Right kidney (tissue), 9 donors: Measurements from ENCODE around the gene TRIM2.
"Not testable (repeated sequence)": the region's sequence is repeated elsewhere in the genome, so short reads cannot be mapped to it uniquely, and the experiment has no call there.

Experiments used
- DNase-seq: peaks from one replicate; pipeline ENCODE4 v3.0.0-alpha.2; 2016
- long read RNA-seq, 8 donors: transcript quantifications; one replicate each; lab custom pipeline, GENCODE V29; 2026

TRIM2 gene
- long read RNA-seq, donor 1, full-length matches to known transcripts: 2 of 2 reads
- long read RNA-seq, donor 1, partial matches to known transcripts: 0 of 2 reads
- long read RNA-seq, donor 1, other reads (novel, unspliced or antisense): 0 of 2 reads
- long read RNA-seq, donor 2, full-length matches to known transcripts: 2 of 48 reads
- long read RNA-seq, donor 2, partial matches to known transcripts: 46 of 48 reads
- long read RNA-seq, donor 2, other reads (novel, unspliced or antisense): 0 of 48 reads
- long read RNA-seq, donor 3, partial matches to known transcripts: 13 of 13 reads
- long read RNA-seq, donor 3, other reads (novel, unspliced or antisense): 0 of 13 reads
- long read RNA-seq, donor 4, full-length matches to known transcripts: 1 of 22 reads
- long read RNA-seq, donor 4, partial matches to known transcripts: 21 of 22 reads
- long read RNA-seq, donor 4, other reads (novel, unspliced or antisense): 0 of 22 reads
- long read RNA-seq, donor 5, full-length matches to known transcripts: 5 of 102 reads
- long read RNA-seq, donor 5, partial matches to known transcripts: 97 of 102 reads
- long read RNA-seq, donor 5, other reads (novel, unspliced or antisense): 0 of 102 reads
- long read RNA-seq, donor 6, full-length matches to known transcripts: 2 of 76 reads
- long read RNA-seq, donor 6, partial matches to known transcripts: 74 of 76 reads
- long read RNA-seq, donor 6, other reads (novel, unspliced or antisense): 0 of 76 reads
- long read RNA-seq, donor 7, partial matches to known transcripts: 44 of 46 reads
- long read RNA-seq, donor 7, other reads (novel, unspliced or antisense): 0 of 46 reads
- long read RNA-seq, donor 8, full-length matches to known transcripts: 3 of 18 reads
- long read RNA-seq, donor 8, partial matches to known transcripts: 15 of 18 reads
- long read RNA-seq, donor 8, other reads (novel, unspliced or antisense): 0 of 18 reads

DNA sequence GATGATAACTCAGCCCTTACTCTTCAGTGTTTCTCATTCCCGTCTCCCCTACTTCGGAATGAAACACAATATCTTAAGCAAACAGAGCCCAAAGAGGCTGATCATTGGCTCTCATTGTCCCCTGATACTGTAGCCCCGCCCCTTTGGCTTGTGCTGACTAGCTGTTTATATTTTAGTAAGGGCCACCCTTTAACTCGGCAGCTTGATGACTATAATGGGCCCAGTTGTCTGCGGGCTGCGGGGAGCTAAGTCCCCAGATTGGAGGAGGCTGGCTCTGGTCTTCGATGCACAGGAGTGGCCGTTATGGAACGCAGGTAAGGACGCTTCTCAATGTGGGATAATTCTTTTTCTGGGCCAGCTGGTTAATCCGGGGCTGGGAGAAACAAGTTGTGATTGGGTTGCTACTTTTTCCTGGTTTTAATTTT is at the start of gene TRIM2:
TSS of gene TRIM2 (plus strand) at position 197 of the 425 bp plus-strand sequence. CDS start at position 285, 88 bp downstream.
- DNase-seq: peak; percentile 66

DNA sequence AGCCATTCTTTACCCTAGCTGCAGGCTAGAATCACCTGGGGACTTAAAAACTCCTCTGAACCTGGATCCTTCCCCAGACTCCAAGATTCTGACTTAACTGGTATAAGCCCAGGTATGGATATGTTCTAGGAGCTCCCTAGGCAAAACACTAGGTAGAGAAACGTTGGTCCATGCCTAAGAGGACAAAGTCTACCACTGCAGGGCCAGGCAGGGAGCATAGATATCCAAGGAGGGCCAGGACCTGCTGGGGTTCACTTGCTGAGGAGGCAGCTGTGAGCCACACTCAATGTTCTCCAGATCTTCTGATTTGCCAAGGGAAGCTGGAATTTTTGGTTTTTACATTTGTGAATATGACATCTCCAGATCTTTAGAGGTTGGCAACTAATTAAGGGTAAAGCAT is 48.6 kb upstream of the TRIM2 start:
- DNase-seq: no peak

DNA sequence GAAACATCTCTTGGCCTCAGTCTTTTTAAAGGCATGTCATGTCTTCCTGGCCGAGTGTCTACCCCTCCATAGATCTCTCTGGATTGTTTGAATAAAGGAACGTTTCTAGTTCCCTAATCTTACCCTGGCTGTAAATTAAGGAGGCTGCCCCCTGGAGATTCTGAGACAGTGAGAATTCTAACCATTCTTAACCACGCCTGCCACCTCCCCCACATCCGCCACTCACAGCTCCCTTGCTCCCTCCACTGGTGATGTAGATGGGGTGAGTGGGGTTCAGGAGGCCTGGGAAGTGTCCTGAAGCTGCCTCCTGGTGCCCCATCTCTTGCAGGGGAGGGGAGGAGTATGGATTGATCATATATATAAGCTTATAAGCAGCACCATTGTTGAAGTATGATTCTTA is 48.0 kb upstream of the TRIM2 start:
- no peak for DNase-seq

DNA sequence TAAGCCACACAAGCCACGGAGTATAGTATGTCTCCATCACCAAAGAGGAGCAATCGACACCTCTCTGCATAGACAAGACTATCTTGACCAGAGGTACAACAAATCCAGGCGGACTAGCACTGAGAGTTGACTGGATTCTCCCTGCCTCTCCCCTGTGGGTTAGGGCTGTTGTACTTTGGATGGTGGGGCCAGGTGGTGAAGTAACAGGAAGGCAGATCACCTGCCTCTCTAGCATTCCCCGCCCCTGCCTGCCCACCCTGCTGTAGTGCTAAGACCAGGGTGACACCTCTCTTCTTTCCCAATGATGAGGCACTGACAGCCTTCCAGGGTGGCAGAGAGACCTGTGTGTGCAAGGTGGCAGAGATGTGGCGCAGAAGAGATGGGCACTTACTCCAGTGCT is 47.5 kb upstream of the TRIM2 start:
- no peak for DNase-seq

DNA sequence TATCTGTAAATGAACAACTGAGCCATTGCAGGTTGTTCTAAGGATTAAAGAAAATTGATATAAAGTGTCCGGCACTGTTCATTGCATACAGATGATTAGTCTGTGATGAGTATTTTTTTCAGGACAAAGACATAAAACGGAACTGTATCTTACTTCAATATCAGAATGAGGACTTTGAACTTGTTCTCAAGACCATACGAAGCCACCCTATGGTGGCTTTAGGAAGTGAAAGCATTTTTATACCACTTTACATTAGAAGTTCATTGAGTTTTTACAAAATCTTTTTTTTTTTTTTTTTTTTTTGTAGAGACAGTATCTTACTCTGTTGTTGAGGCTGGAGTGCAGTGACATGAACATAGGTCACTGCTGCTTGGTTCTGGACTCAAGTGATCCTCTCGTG is 45.2 kb upstream of the TRIM2 start:
- DNase-seq: no peak

DNA sequence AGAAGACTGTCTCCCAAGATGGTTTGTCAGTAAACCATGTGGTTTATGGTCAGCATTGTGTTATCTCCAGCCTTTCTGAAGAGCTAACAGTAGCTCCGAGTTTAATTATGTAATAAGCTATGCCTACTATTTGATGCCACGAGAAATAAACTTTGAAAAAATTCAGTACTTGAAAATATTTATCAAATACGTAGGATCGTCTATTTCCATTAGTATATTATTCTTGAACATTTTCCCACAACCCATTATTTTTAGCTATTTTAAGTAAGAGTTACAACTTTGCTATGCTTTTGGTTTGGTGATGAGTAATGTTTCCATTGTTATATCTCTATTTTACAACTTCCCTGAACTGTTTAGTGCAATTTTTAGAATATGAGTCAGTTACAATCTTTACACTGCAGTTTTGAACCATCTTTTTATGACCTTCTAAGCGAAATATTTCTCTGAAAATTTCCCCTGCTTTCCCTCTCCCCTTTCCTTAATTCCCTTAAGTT is 44.5 kb upstream of the TRIM2 start:
- DNase-seq: no peak

DNA sequence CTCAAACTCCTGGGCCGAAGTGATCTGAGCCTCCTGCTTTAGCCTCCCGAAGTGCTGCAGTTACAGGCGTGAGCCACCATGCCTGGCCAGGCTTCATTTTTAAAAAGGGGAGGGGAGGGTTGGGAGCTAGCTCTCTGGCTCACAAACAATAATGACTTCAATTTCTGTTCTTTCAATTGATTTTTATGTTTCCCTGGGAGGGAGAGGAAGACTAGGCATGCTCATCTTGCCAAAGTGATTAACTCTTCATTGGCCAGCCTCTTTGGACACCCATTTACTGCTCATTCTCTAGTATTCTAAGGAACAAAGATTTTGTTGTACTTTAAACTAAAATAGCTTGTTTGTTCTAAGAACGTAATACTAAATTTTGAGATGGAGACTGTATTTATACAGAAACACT is 43.4 kb upstream of the TRIM2 start:
- no peak for DNase-seq

DNA sequence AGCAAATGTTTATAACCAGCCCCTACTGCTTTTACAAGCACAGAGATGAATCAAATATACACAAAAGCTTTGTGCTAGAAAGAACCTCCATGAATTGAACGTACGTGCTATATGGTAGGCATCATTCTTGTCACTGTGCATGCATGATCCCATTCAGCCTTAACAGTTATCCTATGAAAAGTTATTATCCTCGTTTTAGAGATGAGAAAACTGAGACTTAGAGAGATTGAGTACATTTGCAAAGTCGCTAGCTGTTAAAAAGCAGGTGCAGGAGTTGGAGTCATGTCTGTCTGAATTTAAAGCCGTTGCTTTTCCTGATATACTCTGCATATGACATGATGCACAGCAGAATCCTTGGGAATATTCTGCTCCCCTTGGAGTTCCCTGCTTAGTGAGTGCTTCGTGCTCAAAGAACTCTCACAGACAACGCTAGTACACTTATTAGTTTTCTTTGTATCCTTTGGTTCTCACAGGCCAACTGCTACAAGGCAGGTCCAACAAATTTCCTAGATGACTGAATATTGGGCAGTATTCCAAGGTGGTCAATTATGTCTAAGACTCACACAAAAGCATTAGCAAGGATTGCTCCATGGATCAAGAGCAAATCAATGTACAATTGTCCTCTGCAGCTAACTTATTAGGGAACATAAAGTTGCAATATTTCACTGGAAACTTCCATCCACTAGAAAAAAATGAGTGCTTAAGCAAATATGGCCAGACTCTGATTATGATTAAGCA is 42.8 kb upstream of the TRIM2 start:
- no peak for DNase-seq

DNA sequence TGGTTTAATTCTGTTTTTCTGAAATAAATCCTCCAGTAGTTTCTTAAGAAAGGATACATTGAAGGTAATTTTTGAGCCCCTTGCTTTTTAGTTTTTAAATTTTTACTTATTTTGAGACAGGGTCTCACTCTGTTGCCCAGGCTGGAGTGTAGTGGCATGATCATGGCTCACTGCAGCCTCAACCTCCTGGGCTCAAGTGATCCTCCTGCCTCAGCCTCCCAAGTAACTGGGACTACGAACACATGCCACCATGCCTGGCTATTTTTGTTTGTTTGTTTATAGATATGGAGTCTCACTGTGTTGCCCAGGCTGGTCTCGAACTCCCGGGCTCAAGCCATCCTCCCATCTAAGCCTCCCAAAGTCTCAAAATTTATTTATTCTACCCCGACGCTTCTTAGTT is 39.0 kb upstream of the TRIM2 start:
- not testable (repeated sequence) for DNase-seq

DNA sequence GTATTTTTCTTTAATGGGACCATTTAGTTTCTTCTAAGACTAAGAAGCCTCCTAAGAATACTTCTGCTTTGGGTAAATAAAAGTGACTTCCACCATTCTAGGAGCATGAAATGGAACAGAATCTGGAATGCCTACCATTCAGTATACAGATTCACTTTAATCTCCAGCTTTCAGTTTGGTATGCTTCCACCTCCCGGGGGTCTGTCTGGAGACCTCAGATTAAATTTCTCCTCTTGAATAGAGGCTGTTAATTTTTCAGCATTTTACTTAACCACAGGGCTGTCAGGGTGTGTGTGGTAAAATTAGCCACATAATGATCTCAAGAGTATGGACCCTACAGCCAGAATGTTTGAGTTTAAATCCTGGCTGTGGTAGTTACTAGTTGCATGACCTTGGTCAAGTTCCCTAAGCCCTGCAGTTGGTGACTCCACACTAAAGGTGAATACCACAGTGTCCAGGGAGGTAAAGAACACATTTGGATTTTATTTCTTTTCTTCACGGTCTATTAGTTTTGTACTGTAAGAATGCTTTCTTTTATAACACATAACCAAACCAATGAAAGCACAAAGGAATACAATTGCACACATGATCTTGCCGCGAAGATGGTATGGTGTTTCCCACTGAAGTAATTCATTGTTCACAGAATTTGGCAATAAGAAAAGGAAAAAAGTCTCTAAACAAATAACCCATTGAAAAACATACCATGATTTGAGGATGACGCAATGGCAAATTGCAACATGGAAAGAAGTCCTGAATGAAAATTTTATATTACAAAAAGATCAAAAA is 37.3 kb upstream of the TRIM2 start:
- DNase-seq: no peak

DNA sequence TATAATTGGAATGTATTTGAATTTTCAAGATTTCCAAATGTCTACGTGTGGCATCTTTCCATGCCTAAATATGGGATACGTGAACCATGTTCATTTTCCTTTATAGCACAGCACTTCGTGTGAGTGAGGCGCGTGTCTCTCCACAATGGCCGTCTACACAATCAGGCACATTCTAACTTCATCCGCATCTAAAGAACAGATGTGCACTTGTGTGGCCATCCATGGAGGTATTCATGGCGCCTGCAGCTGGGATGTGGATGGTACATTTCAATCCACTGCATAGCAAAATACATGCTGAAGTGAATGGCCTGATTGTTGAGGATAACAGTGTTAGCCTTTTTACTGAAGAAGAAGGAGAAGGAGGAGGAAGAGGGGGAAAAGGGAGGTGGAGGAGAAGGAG is 34.5 kb upstream of the TRIM2 start:
- DNase-seq: no peak

DNA sequence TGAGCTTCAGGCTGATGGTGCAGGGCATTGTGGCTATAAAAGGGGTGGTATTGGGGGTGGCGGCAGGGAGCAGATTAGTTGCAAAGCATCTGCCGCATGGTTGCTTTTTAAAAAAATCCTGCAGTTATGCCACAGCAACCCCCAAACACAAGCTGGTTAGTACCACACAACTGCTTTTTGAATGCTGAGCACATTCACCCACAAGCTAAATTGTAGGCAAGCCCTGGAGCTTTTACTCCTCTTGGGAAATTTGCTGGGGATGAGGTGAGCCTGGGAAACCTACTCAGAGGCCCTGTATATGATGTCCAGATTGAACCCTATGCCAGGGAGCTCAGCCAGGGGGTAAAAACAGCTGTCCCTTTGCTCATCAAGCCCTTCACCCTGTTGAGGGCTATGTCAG is 33.8 kb upstream of the TRIM2 start:
- no peak for DNase-seq

DNA sequence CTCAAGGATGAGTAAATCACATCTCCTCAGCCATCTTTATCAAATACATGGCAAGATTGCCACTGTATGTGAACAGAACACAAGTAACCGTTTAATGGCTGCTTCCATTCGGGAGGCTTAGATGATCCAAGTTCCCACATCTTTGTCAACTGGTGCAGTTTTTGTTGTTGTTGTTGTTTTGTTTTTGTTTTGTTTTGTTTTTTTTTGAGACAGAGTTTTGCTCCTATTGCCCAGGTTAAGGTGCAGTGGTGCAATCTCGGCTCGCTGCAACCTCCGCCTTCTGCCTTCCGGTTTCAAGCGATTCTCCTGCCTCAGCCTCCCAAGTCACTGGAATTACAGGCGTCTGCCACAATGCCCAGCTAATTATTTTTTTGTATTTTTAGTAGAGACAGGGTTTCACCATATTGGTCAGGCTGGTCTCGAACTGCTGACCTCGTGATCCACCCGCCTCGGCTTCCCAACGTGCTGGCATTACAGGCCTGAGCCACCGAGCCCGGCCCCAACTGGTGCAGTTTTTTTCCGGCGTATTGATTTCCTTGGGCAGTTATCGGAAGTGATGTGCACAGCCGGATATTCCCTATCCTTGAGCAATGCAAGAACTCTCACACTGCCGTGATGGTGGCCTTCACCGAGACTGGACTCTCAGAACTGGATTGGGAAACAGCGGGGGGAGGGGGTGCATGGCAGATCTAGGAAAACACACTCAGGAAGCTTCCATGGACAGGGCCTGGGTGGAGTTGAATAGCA is 29.2 kb upstream of the TRIM2 start:
- DNase-seq: no peak

DNA sequence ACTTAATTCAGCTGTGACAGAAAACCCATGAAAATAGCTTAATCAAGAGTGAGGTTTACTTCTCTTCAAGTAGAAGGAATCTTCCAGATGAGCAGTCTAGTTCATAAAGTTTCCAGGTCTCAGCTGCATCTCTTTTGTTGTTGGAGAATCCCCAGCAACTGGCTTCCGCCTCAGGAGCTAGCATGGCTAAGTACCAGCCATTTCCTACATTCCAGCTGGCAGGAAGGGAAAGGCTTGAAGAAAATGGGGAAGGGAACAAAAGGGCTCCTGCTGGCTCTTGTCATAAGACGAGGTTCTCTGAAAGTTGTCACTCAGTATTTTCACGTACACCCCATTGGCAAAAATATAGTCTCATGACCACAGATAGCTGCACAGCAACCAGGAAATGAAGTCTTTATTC is 27.3 kb upstream of the TRIM2 start:
- no peak for DNase-seq

DNA sequence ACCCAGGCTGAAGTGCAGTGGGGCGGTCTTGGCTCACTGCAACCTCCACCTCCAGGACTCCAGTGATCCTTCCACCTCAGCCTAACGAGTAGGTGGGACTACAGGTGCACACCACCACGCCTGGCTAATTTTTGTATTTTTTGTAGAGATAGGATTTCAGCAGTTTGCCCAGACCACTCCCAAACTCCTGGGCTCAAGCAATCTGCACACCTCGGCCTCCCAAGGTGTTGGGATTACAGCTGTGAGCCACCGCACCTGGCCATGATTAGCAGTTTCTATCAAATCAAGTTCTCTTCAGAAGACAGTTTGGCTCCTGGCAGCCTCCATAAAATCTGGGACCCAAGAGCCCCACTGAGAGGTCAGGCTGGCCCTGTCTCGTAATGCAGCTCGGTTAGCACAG is 26.4 kb upstream of the TRIM2 start:
- DNase-seq: no peak

DNA sequence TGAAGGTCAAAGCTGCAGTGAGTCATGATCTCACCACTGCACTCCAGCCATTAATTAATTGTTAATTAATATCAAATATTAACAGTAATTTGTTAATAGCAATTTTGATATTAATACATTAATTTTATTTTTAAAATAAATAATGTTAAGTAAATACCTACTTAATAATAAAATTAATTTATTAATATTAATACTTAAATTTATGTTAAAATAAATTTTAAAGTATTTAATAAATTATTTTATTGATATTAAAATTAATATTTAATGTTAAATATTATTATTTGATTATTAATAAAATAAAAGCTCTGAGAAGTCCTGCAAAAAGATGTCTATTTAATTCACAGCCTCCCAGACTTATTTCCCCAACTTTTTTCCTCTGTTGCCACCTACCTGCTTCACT is 25.1 kb upstream of the TRIM2 start:
- DNase-seq: no peak

DNA sequence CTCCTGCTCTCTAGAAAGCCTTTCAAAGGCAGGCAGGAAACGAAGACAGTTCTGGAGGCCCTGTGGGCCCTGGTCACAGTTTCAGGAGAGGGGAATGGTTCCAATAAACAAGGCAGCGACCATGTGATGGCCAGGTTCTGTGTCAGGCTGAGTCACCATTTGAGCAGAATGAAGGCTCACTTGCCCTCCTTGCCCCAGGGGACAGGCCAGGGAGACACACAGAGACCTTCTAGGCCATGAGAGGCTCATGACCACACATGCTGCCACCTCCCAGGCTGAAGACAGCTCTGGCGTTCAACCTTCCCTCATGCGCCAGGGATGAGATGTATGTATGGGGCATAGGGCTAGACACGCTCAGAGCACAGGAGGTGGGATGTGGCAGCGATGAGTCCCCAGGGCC is 22.9 kb upstream of the TRIM2 start:
- DNase-seq: no peak

DNA sequence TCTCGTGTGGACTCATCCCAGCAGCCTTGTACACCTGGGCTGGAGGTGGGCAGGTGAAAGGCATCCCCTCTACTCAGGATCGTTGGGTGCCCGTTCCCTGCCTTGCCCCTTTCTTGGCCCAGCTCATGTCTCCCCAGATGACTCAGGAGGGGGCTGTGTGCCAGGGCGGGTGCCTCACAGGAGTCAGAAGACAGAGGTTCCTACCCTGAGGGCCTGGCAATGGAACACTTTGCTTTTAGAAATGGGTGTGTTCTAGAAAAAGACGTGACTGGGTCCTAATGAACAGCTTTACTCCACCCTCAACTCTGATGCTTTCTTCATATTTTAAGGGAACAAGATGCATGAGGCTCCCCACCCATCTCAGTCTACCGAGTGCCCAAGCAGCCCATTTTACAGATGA is 22.5 kb upstream of the TRIM2 start:
- no peak for DNase-seq

DNA sequence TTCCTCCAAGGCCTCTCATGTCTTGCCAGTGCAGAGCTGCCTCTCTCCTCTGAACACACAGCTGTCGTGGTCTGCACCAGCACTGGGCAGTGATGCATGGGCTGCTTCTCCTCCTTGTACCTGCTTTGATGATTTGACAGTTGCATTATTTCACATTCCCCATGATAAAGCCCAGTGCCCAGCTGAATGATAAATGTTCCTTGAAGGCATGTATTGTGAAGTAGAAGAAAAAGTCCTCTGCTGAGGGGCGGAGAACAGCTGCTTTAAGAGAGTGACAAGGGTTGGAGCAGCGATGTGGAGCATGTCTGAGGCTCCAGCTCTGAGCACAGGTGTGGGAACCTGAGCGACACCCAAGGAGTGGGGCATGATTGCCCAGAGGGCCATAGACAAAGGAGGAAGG is 21.1 kb upstream of the TRIM2 start:
- DNase-seq: no peak

DNA sequence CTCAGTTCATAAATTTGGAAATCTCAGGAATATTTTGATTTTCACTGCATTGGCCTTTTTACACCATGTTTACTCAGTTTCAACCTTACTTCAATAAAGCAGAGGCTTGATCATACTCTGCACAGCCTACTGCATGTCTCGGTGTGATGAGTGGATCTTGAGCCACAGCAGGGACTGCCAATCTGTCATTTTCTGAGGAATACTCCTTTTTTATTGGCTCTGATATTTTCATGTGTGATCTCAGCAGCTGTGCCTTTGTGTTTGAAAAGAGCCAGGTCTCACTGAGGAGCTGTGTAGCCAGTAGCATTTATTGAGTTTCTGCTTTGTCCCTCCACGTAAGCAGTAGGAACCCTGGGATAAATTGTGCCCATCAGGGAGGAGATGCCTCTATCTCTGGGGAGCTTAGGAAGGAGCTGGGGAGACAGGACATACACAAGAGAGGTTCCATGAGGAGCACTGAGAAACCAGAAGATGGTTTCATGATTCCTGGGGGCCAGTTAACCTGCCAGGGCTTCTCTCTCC is 18.9 kb upstream of the TRIM2 start:
- no peak for DNase-seq
